Right ventricle myocardium inferior (tissue), 1 donor: ENCODE measurements around the gene MESP1. TPM values are rescaled to one million over a fixed set of nuclear protein-coding genes. Genes with fewer than 3 reads are reported as not detected.
"Not testable (repeated sequence)": the region's sequence is repeated elsewhere in the genome, so short reads cannot be mapped to it uniquely, and the experiment has no call there.

Source experiments
- ATAC-seq: fragments of 200-7000 bp; cut with Tn5 transposase; one replicate; pipeline ENCODE4 v1.9.1; 2020; ENCODE audit warnings: mild to moderate bottlenecking, moderate library complexity
- DNase-seq: peaks from one replicate; pipeline ENCODE4 v3.0.0; 2021; ENCODE audit errors: missing footprints
- intact Hi-C: fragments of 100-400 bp; cut with DNase I; formaldehyde crosslinking; loops from one replicate; pipeline ENCODE4 v1.11.0; 2022
- total RNA-seq: library from RNA; stranded (reverse); fragmentation: NEBNext Ultra II Directional; extraction: Animal tissue kit (Norgen Biotek cat#: 25700); gene quantifications from one replicate; pipeline ENCODE4 v1.2.1, GENCODE V29; 2021
- donor health status: DM: no; HTN: yes; CAD: no; lungs with severe emphysema.

Gene MESP1
- total RNA-seq, 1 donor from 2014 or later, result 7.4 TPM

DNA sequence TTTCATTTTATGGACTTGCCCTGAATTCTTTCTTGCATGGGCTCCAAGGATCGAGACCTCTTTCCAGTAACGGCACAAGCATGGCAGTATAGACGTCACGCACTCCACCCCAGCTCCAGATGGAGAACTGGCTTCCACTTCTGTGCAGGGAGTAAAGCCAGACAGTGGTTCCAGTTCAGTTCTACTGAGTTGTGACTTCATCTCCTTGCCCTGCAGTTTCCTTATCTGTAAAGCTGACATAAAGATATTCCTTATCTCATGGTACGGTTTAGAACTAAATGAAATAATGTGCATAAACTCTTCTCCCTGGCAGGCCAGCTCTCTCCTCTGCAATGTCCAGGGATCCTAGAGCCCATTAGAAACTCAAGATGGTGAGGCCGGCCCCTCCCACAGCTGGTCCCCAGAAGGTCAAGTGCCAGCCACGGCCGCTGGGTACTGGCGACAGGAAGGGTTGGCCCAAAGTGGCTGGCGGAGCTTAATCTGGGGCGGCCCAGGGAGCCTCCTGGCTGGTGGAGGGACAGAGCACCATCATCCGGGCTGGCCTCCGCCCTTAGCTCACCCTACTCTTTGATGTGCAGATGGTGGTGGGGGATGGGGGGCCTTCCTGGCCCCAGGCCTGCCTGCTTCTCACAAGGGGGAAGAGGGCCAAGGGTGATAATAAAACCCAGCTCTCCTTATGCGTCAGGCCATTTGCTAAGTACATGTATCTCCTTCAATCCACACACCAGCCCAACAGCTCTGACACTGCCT is 32.2 kb upstream of the MESP1 start:
- intact Hi-C loops, result no loop called here
- ATAC-seq (peak; percentile 69), DNase-seq (no peak)

DNA sequence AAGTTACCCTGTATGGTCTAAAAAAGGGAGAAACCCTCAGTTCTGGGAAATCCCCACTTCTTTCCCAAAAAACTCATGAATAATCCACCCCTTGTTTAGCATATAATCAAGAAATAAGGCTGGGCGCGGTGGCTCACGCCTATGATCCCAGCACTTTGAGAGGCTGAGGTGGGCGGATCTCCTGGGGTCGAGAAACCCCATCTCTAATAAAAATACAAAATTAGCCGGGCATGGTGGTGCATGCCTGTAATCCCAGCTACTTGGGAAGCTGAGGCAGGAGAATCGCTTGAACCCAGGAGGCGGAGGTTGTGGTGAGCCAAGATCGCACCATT is 31.5 kb upstream of the MESP1 start:
- ATAC-seq, intact Hi-C loops, DNase-seq: not testable (repeated sequence)

DNA sequence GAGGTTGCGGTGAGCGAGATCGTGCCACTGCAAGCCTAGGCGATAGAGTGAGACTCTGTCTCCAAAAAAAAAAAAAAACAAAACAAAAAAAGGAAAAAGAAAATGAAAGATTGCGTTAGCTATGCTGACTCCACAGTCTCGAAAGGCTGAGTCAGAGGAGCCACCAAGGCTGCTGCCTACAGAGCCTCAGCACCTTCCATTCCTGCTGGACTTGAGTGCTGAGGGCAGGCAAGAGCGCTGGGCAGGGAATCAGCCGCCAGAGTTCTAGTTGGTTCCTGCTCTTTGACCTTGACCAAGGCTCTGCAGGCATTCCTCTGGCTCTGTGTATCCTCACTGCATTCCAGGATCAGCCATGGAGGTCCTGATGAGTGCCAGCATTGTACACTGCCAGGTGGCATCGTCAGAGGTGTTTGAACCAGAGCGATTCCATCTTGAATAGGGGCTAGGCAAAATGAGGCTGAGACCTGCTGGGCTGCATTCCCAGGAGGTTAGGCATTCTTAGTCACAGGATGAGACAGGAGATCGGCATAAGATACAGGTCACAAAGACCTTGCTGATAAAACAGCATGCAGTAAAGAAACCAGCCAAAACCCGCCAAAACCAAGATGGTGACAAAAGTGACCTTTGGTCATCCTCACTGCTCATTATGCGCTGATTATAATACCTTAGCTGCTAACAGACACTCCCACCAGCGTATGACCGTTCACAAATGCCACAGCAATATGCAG is 31.0 kb upstream of the MESP1 start:
- ATAC-seq (no peak), DNase-seq (no peak)
- intact Hi-C loops, result no loop called here

DNA sequence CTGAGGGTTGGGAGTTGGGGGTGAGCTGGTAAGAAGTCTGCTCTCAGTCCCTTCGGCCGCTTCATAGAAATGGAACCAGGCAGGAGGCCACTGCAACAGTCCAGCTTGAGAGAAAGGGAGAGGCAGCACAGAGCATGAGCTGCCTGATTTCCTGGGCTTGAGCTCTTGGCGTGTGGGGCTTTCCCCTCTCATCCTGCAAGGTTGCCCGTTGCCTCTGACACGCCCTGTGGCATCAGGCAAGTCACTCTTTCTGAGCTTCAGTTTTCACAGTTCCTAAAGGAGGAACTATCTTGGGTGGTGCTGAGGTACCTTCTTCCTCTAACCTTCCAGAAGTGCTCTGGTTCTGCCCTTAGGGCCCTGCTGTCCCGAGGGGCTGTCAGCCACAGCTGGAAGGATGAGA is 30.0 kb upstream of the MESP1 start:
- no peak for ATAC-seq
- peak; percentile 49 for DNase-seq
- intact Hi-C loops, result no loop called here

DNA sequence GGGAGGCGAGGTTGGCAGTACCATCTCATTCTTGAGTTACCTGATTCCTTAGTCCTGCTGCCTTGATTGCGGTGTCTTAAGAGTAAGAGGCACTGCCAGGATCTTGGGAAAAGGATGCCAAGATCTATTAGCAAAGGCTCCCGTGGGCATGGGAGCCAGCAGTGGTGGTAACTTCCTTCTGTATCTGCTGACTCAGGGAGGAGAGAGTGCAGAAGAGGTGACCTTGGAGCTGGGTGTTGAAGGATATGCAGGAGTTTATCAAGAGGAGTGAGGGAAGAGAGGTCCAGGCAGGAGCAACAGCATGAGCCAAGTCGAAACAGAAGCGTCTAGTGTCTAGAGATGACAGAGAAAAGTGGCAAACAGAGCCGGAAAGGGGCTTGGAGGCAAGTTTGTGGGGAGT is 29.6 kb upstream of the MESP1 start:
- intact Hi-C loops, result no loop called here
- ATAC-seq (no peak), DNase-seq (no peak)

DNA sequence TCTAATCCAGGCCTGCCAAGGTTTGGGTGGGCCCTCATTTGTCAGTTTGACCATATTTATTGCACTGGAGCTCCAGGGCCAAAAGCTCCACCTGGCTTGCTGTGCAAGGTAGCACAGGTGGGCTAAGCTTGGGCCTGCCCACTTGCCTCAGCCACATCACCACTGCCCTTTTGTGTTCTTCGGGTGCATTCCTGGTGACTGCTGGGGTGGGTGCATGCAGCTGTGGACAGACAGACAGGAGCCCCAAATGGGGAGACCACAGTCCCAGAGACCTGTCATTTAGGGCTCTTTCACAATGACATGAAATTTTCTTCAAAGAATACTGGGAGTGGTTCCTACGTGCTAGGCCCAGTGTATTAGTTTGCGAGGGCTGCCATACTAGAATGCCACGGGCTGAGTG is 27.8 kb upstream of the MESP1 start:
- no peak for DNase-seq

DNA sequence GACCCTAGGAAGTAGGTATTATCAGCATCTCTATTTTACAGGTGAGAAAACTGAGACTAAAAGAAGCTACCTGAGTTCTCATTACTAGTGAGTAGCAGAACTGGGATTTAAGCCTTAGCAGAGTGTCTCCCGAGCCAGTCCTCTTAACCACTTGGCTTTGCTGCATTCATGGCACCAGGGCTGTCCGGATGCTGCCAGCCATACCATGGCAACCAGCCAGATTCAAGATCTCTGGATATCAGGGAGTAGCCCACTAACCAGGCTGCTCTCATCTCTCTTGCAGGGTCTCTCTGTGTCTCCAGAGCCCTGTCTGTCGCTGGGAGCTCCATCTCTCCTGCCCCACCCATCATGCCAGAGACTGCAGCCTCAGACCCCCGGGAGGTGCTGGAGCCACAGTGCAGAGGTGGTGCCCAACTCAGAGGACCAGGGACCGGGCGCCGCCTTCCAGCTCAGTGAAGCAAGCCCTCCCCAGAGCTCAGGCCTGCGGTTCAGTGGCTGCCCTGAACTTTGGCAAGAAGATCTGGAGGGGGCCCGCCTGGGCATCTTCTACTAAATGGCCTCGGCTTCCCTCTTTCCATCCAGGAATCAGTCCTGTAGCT is 26.8 kb upstream of the MESP1 start:
- ATAC-seq, result no peak
- DNase-seq, result no peak
- intact Hi-C loops, result no loop called here

More for the DNA sequence above, 27.8 kb upstream of the MESP1 start:
- intact Hi-C loops, result no loop called here
- no peak for ATAC-seq

DNA sequence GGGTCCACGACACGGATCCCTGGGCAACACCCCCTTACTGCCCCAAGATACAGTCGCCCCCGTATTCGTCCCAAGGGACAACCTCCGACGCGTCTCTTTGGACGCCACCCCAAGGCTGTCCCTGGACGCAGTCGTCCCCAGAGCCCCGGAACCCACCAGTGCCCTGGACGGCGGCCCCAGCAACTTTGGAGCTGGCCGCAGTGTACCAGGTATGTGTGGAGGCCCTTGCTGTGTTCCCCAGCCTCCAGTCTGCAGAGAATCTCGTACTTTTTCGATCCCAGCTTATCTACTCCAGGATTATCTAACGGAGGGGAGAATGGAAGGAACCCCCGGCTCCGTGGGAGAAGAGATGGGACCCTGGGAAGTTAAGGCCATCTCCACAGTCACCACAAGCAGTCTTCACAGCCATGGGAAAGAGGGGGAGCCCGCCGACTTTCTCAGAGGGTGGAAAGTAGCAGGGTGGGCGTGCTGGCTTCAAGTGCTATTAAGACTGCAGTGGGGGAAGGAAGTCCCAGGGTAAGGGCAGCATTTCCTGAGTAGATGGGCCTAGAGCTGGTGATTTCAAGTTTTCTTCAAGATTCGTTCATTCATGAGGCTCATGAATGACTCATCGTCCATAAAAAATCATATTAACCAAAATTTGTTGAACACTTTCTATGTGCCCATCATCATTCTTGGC is 26.2 kb upstream of the MESP1 start:
- intact Hi-C loops, result no loop called here
- DNase-seq (no peak), ATAC-seq (peak; percentile 1)

DNA sequence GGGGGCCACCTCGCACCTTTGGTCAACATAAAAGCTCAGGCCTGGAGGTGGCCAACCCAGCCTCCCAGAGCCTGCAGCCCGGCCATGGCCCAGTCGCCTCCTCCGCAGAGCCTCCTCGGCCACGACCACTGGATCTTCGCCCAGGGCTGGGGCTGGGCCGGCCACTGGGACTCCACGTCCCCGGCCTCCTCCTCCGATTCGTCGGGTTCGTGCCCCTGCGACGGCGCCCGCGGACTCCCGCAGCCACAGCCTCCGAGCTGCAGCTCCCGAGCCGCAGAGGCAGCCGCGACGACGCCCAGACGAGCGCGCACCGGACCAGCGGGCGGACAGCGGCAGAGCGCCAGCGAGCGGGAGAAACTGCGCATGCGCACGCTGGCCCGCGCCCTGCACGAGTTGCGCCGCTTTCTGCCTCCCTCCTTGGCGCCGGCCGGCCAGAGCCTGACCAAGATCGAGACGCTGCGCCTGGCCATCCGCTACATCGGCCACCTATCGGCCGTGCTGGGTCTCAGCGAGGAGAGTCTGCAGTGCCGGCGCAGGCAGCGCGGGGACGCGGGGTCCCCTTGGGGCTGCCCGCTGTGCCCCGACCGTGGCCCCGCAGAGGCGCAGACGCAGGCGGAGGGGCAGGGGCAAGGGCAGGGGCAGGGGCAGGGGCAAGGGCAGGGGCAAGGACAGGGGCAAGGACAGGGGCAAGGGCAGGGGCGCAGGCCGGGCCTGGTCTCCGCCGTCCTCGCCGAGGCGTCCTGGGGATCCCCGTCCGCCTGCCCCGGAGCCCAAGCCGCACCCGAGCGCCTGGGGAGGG is 25.4 kb upstream of the MESP1 start, which contains the start of gene MESP2:
Gene MESP2, plus strand, starts transcription at position 59 of the 799 bp plus-strand sequence. Its CDS starts 26 bp downstream, at position 85.
- peak; percentile 94 for DNase-seq
- ATAC-seq, result peak; percentile 95
- intact Hi-C loops, result no loop called here

DNA sequence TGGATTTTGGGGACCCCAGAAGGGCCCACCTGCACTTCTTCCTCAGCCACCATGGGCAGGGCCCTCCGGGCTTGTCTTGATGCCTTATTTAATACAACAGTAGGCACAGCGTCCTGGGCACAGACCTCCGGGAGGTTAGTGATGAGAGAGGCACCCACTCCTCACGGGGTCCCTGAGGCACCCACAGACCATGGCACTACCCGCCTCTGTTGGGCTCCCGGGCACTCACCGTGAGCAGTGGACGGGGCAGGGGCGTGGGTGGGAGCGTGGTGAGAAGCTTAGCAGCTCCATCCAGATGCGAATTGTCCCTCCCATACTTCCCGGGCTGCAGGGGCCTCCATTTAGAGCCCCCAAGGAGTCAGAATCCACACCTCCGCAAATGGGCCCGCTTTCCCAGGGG is 24.8 kb upstream of the MESP1 start:
- ATAC-seq, result no peak
- intact Hi-C loops, result no loop called here

DNA sequence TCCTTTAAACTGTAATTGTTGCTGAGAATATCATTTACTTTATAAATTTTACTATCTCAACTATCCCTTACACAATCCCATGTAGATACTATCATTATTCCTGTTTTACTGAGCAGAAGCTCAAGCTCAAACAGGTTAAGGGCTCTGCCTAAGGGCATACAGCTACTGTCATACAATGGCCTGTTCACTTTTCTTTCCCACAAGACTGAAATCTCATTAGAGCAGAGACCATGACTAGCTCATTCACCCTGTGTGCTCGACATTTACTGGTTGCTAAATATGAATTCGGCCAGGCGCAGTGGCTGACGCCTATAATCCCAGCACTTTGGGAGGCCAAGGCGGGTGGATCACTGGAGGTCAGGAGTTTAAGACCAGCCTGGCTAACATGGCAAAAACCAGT is 23.4 kb upstream of the MESP1 start:
- ATAC-seq, result no peak
- intact Hi-C loops, result no loop called here
- no peak for DNase-seq

More for the DNA sequence above, 24.8 kb upstream of the MESP1 start:
- DNase-seq, result no peak

DNA sequence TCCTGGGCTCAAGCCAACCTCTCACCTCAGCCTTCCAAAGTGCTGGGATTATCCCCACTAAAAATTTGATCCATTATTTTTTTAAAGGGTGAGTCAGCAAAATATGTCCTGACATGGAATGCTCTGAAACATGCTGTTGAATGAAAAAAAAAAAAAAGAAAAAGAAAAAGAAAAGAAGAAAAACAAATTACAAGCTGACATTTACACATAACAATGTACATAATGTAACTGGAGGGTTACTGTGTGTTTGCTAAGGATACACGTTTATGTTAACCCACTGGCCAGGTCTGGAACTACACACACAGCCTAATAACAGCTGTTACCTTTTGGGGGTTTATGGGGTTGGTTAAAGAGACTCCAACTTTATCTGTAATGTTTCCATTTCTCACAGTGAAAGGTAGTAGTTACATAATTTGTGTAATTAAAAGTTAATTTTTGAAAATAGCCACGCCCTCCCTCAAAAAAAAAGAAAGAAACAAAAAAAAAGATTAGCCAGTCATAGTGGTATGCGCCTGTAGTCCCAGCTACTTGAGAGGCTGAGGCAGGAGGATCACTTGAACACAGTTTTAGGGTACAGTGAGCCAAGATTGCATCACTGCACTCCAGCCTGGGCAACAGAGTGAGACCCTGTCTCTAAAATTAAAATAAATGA is 22.0 kb upstream of the MESP1 start:
- DNase-seq (no peak), ATAC-seq (no peak)
- intact Hi-C loops, result no loop called here

DNA sequence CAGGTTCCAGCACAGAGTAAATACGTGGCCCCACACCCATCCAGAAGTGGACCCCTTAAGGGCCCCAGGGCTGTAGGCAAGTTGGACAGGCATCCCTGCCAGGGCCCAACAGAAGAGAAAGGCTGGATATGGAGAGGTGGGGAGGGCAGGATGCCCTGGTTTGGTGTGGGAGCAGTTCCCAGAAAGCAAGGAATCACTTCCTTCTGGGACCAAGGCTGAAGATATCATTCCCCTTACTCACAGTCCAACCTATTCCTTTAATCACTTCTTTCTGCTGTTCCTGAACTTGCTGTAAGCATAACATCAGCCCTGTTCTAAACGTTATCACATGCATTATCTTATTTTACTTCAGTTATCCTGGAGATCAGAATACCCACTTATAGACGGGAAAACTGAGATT is 19.0 kb upstream of the MESP1 start:
- DNase-seq (no peak), ATAC-seq (no peak)
- intact Hi-C loops, result no loop called here

DNA sequence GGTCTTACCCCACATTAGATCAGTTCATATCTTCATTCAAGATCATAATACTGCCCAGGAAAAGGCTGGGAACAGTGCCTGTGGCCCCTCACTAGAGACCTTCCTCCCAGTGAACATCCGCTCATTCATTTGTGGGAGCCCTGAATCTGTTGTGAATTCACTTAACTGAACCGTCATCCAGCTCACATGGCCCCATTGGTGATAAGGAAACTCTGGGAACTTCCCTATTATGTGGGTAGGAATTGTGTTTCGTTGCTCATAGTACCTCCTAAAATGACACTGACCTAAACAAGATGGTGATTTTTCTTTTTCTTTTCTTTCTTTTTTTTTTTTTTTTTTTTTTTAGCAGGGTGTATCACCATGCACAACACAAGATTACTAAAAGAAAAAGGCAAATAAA is 18.3 kb upstream of the MESP1 start:
- intact Hi-C loops, result no loop called here
- ATAC-seq, result no peak
- no peak for DNase-seq

DNA sequence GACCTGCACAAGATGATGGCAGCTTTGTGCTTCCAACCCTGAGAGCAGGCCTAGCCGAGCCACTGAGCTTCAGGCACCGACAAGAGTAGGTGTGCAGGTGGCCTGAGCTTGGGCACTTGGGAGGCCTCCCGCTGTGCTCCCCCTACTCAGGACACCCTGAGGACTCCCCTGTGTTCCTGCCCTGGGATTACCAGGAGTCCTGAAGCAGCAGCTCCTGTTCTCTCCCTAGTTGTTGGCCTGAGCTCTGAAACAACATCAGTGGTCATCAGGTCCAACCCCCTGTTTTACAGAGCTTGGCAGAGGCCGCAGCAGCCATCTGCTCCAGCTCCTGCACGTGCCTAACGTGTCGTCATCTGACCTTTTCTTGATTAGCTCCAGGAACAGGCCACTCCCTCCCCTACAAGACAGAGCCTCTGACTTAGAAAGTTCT is 17.0 kb upstream of the MESP1 start:
- intact Hi-C loops, result no loop called here
- DNase-seq (peak; percentile 60), ATAC-seq (peak; percentile 63)

DNA sequence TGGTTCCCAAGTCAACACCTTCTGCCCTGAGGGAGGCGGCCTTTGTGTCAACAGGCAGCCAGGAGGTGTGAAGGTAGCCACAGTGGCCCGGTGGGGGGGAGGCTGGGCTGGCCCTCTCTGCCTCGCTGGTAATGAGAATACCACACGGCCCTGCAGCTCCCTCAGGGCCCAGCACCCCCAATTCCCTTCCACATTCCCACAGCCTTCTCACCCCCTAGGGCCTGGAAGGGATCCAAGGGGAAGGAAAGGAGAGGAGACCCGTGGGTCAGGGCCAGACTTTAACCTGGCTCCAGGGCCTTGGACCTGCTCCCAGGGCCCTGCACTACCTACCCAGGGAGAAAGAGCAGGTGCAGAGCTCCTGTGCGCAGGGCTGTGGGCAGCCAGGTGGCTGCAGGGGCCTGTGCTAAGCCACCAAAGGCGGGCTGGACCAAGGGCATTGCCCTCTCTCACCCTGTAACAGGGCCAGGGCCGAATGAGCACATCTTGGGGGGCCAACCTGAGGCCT is 16.4 kb upstream of the MESP1 start:
- ATAC-seq (no peak), DNase-seq (no peak)
- intact Hi-C loops, result no loop called here

DNA sequence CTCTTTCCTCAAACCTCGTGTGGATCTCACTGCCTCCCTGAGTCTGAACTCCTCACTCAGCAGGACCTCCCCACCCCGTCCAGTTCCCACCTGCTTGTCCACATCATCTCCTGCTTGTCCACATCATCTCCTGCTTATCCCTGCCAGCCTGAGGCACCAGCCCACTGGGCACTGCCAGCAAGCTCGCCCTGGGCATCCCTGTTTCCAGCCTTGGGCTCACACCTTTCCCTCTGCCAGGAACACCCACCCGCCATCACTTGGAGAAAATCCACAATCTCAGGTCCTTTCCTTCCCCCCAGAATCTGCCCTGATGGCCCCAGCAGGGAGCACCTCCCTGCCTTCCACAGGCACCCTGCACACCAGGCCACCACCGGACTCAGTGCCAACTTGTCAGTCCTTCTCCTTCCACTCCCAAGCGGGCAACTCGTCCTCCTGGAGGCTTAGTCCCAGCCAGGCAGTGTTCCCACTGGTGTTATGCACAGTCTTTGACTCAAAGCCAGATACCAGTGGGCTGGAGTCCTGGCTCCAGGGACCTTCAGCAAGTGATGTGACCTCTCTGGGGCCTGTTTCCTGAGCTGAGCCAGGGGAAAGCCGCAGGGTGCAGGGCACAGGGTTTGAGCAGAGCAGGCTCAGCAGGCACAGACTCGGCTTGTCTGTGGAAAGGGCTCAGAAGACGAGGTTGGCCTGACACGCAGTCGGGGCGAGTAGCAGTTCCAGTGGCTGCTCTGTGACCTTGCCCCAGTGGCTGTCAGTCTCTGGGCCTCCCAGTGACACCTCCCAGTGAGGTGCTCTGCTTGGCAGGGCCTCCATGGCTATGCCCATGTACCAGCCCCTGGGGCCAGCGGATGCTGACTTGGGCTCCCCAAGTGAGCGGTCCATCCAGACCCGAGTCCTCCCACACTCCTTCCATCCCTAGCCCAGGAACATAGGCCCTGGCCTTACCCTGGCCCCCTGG is 15.6 kb upstream of the MESP1 start:
- ATAC-seq (peak; percentile 88), DNase-seq (no peak)
- intact Hi-C loops, result no loop called here
